ENCODE measurements around the gene WDR36. TPM values are rescaled to one million over a fixed set of nuclear protein-coding genes. Genes with fewer than 3 reads are reported as not detected.

The WDR36 gene
- total RNA-seq (2022; extraction: Qiagen RNA extraction), result 11.4 to 19.0 TPM (median 14.8 TPM) in 5 replicates

DNA sequence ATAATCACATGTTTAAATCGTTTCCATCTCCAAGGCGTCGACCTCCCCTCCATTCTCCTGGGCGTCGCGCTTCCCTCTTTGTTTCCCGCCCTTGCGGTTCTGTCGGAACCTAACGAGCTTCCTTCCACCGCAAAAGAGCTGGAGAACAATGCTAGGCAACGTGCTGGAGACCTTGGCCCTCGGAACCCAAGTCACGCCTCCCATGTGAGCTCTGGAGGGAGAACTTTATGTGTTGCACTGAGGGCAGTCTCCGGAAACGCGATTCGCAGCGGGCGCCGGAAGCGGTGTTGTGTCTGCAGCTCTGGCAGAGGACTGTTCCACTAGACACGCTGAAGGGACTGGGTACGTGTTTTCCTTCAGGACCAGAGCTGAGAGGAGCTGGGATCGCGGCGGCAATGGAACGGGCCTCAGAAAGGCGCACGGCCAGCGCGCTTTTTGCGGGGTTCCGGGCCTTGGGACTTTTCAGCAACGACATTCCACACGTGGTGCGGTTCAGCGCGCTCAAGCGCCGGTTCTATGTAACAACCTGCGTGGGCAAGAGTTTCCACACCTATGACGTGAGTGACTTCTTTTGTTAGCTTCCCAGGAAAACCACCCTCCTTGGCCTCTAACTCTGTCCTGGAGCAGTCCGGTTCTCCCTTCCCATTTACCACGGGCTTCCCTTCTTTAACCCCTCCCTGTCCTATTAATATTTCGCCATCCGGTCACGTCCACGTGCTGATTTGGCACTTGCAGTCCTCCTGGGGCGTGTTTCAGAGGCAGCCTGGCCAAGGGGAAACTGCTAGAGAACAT lies at the start of gene WDR36:
WDR36 (plus strand) TSS at position 287 of the 792 bp plus-strand sequence; CDS start at position 396, 109 bp downstream.

DNA sequence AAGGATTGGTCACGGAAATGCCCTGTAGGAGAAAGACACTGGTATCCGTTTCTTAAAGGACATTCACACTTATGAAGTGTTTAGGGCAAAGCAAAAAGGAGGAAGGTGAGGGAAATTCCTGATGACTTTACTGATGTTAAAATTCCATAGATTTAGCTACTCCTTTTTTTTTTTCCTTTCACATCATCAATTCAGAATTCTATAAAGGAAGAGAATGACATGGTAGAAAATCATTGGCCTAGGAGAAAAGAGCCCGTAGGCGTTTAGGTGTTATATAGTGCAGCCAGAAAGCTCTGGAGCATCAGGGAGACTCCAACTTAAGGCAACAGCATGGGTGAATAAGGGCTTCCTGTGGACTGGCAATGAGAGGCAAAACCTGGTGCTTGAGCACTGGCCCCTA lies 20.7 kb upstream of the WDR36 start, which contains the start of gene TSLP:
TSLP (plus strand) TSS at position 301 of the 400 bp plus-strand sequence. CDS start 178 bp downstream, outside the sequence.

Other genes starting within 250 kb of the WDR36 start
- not detected in 5 replicates for gene TSLP, start 20.6 kb upstream of the WDR36 start, total RNA-seq (2022; extraction: Qiagen RNA extraction)
- 0.01 to 0.25 TPM (median 0.15 TPM) in 4 of 5 replicates, not detected in the other for gene CAMK4, start 132.0 kb downstream of the WDR36 start, total RNA-seq (2022; extraction: Qiagen RNA extraction)

All from A549 treated with Hydrocortisone at 1 μM for 4 hours (cell line).